ENCODE results near the gene VTN.
A peak's percentile ranks its signal among the peaks of the same experiment; 100 is the strongest.

The VTN gene

DNA sequence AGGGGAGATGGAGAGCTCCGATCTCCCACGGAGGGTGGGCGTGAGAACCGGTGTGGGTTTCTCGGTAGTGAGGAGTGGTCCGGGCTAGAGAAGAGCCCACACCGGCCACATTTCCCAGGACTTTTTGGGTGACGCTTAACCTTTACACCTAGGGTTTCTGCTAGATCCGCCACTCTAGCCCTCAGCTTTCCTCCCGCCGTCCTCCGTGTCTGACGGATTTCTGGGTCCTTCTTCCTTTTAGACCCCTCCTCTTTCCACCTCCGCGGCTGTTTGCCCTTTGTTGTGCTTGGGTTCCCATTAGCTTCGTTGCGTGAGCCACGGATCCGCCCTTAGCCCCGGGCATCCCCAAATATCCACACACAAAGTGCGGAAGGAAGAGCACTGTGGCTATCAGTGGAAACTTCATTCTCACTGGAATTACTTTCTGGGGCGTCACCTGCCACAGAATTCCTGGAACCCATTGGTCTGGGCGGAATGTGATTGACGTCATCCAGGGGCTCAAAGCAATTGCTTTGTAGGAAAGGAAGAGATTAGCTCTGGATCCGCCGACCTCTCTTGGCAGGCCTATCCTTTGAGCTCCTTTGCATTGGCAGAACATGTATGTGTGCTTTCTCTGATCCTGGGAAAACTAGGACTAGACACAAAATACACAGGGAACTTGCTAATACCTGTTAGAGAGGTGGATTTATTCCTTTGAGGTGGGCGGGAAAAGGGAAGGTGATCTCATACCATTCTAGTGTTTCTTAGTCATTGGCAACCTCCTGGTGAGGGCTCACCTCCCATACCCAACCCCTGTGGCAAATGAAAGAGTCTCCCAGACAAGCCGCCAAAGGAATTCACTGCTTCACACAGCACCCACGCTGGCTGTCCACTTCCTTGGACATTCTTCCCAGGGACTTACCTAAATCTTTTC, 33.9 kb downstream of the VTN start:
- peaks cover 35% of the 10 kb centered on the region for H3K4me1 Mint-ChIP-seq
- no peaks in the 10 kb centered on the region for H3K9me3 Mint-ChIP-seq
- peaks cover 5% of the 10 kb centered on the region for H3K36me3 Mint-ChIP-seq
- H3K4me3 Mint-ChIP-seq: peak overlapping the region; percentile 91
- ATAC-seq (ENCODE audit: low read depth) (no peak), DNase-seq (ENCODE audit: low spot score in 2 of 2) (no peak)
- H3K27me3 Mint-ChIP-seq: no peaks in the 10 kb centered on the region
- H3K27ac Mint-ChIP-seq: peak overlapping the region; percentile 98

DNA sequence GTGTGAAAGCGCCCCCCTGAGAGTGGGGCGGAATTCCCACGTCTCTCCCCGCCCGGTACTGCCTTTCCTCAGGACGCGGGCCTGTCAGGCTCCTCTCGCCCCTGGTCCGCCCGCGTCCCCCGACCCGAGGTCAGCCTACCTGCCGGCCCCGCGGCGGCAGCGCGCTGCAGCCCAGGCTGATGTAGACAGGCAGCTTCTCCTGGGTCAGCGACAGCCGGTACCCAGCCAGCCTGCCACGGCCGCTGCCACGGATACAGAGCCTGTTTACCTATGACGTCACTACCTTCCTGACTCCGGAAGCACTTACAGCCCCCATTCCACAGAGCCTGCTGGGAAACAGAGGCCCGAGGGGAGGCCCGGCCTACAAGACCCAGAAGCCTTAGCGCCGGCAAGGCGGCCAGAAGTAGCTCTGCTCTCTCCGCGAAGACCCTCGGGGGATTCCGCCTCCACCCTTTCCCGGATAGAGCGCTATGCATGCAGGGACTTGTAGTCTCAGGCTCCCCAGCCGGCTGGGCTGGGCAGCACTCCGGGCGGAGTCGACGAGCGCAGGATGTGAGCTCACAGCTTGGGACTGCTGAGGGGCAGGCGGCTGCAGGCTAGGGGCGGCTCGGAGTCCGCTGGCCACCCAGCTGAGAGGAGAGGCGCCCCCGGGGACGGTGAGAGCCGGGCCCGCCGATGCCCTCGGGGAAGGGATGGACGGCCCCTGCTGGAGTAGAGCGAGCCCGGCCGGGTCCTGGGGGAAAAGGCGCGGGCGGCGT, 34.7 kb downstream of the VTN start, which contains the start of the genes IFT20 and TNFAIP1:
Gene IFT20 (minus strand): TSS at position 272 of the 758 bp plus-strand sequence. CDS start 3,487 bp downstream, outside the sequence.
Gene TNFAIP1 (plus strand): TSS at position 561 of the 758 bp plus-strand sequence. CDS start 3,761 bp downstream, outside the sequence.
- ATAC-seq (ENCODE audit: low read depth) (peak; percentile 94), DNase-seq (ENCODE audit: low spot score in 2 of 2) (peak; percentile 88 to 96)
- H3K4me3 Mint-ChIP-seq: peak within 1 kb of the TSS; percentile 91
- no peaks in the 10 kb centered on the region for H3K27me3 Mint-ChIP-seq
- no peaks in the 10 kb centered on the region for H3K9me3 Mint-ChIP-seq
- H3K4me1 Mint-ChIP-seq: peaks cover 35% of the 10 kb centered on the region
- peaks cover 5% of the 10 kb centered on the region for H3K36me3 Mint-ChIP-seq
- peak within 1 kb of the TSS; percentile 98 for H3K27ac Mint-ChIP-seq

DNA sequence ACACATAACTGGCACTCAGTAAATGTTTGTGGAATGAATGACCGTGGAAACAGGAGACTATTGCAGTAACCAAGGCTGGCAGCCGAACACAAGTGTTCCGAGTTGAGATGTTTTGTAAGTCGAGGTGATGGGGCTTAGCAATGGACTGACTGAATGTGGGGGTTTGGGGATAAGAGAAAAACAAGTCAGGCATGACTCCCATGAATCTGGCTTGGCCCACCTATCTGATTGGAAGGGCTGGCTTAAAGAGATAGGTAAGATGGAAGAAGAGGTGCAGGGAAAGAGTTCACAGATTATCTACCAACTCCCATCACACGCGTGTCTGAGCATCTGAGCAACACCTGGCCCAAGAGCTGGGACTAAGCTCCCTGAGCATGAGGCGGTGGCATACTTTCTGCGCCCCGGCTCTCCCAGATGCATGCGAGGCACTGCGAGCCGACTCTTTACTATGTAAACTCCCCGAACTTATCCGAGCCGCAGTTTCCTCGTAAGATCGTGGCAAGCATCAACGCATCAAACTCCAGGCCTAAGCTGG, 35.4 kb downstream of the VTN start:
- H3K36me3 Mint-ChIP-seq: peaks cover 5% of the 10 kb centered on the region
- H3K27me3 Mint-ChIP-seq: no peaks in the 10 kb centered on the region
- DNase-seq (ENCODE audit: low spot score in 2 of 2) (no peak), ATAC-seq (ENCODE audit: low read depth) (no peak)
- H3K4me3 Mint-ChIP-seq: peak overlapping the region; percentile 91
- peaks cover 35% of the 10 kb centered on the region for H3K4me1 Mint-ChIP-seq
- H3K27ac Mint-ChIP-seq: peak overlapping the region; percentile 98
- H3K9me3 Mint-ChIP-seq: no peaks in the 10 kb centered on the region

DNA sequence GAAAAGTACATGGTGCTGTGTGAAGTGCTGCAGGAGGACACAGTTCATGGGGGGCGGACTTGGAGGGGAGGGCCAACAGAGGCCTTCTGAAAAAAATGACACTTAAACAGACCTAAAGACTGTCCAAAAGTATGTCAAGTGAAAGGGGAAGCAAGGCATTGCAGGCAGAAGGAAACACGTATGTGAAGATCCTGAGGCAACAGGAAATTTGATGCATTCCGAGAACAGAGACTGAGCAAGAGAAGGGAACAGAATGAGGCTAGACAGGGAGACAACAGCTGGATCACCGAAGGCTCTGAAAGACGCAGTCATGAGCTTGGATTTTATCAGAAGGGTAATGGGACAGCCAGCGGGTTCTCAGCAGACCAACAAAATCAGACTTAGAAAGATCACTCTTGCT, 35.9 kb downstream of the VTN start:
- H3K36me3 Mint-ChIP-seq: peaks cover 5% of the 10 kb centered on the region
- no peaks in the 10 kb centered on the region for H3K27me3 Mint-ChIP-seq
- H3K4me3 Mint-ChIP-seq: peak overlapping the region; percentile 91
- H3K9me3 Mint-ChIP-seq: no peaks in the 10 kb centered on the region
- ATAC-seq (ENCODE audit: low read depth) (no peak), DNase-seq (ENCODE audit: low spot score in 2 of 2) (no peak)
- peaks cover 33% of the 10 kb centered on the region for H3K4me1 Mint-ChIP-seq
- peak overlapping the region; percentile 98 for H3K27ac Mint-ChIP-seq

DNA sequence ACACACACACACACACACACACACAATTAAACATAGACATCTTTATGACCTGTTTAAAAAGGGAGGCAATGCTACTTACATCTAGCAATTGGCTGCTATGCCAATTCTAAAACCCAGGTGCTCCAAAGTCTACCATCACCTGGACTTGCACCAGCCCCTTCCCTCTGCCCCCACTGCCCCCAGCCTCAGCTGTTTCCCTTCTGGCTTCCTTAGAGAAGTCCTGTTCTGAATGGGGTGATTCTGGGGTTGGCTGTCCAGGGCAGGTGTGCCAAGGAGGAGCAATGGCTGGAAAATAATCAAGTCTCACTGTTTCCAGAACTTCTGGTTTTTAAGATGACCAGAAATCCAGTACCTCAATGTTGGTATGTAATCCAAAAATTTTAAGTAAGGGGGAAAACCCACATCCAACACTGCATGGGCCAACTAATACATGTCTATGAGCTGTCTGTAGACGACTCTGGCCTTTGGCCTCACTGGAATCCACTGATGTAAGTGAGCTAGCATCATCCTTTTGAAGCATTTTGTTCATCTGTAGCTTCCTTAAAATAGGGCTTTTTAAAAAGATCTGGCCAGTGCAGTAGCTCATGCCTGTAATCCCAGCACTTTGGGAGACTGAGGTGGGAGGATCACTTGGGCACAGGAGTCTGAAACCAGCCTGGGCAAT, 36.9 kb downstream of the VTN start:
- peak overlapping the region; percentile 91 for H3K4me3 Mint-ChIP-seq
- ATAC-seq (ENCODE audit: low read depth) (no peak), DNase-seq (ENCODE audit: low spot score in 2 of 2) (no peak)
- H3K4me1 Mint-ChIP-seq: peaks cover 30% of the 10 kb centered on the region
- H3K27me3 Mint-ChIP-seq: no peaks in the 10 kb centered on the region
- H3K9me3 Mint-ChIP-seq: no peaks in the 10 kb centered on the region
- peak overlapping the region; percentile 98 for H3K27ac Mint-ChIP-seq
- H3K36me3 Mint-ChIP-seq: peaks cover 6% of the 10 kb centered on the region

DNA sequence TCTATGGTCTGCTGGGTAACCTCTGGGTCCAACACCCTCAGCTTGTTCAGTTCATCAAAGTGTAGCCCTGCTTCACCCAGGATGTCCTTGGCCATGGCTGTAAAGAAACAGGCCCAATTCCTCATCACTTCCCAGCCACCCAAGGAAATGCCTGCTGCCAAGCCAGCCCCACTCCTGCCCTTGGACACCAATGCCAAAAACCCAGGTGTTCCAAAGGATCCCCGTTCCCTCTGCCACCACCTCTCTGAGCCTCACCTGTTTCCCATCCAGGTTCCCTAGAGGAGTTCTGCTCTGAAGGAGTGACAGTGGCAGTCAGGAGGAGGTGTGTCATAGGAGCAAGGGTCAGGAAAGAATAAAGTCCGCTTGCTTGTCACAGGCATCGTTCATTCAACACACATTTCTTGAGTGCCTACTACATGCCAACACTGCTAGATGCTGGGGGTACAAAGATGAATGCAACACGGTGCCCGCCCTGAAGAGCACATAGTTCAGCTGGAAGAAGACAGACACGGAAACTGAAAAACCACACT, 38.2 kb downstream of the VTN start:
- Mint-ChIP-seq H3K27ac (no peak overlapping the region), H3K4me1 (peaks cover 21% of the 10 kb centered on the region), H3K36me3 (peaks cover 8% of the 10 kb centered on the region), H3K9me3 (no peaks in the 10 kb centered on the region), H3K4me3 (no peak overlapping the region), H3K27me3 (no peaks in the 10 kb centered on the region)
- DNase-seq (ENCODE audit: low spot score in 2 of 2): no peak
- ATAC-seq (ENCODE audit: low read depth): no peak

DNA sequence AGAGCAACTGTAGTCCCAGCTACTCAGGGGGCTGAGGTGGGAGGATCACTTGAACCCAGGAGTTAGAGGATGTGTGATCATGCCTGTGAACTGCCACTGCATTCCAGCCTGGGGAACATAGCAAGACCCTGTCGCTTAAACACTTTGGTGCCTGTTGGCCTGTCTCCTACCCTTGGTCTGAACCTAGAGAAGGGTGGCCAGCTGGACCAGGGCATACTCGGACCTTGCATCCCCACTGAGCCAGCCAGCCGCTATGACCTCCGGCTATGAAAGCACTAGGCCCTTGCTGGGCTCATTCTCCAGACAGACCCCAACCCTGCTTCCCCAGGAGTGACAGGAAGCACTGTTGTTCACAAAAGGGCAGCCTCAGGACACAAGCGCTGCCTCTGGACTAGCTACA, 39.4 kb downstream of the VTN start:
- ATAC-seq (ENCODE audit: low read depth) (no peak), DNase-seq (ENCODE audit: low spot score in 2 of 2) (no peak)
- peaks cover 10% of the 10 kb centered on the region for H3K36me3 Mint-ChIP-seq
- H3K4me1 Mint-ChIP-seq: peaks cover 14% of the 10 kb centered on the region
- H3K27ac Mint-ChIP-seq: no peak overlapping the region
- no peaks in the 10 kb centered on the region for H3K9me3 Mint-ChIP-seq
- H3K4me3 Mint-ChIP-seq: no peak overlapping the region
- H3K27me3 Mint-ChIP-seq: no peaks in the 10 kb centered on the region

DNA sequence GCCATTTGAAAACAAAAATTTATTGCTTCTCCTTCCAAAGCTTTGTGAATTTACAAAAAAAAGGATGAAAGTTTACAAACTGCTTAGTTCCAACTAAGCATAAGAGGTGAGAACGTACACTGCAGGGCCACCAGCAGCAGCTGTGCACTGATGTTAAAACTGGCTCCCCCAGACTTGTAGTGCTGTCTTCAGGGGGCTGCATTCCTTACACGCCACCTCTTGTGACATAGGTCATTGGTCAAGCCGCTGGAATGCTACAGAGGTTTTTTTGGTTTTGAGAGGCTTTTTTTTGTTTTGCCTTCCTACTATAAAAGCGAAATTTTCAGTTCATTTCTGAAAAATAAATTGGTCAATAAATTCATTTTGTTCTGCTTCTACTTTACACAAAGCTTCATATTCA, 41.8 kb downstream of the VTN start:
- ATAC-seq (ENCODE audit: low read depth) (no peak), DNase-seq (ENCODE audit: low spot score in 2 of 2) (no peak)
- Mint-ChIP-seq H3K36me3 (peaks cover 10% of the 10 kb centered on the region), H3K27ac (no peak overlapping the region), H3K27me3 (no peaks in the 10 kb centered on the region), H3K4me1 (peaks cover 2% of the 10 kb centered on the region), H3K9me3 (no peaks in the 10 kb centered on the region), H3K4me3 (no peak overlapping the region)

DNA sequence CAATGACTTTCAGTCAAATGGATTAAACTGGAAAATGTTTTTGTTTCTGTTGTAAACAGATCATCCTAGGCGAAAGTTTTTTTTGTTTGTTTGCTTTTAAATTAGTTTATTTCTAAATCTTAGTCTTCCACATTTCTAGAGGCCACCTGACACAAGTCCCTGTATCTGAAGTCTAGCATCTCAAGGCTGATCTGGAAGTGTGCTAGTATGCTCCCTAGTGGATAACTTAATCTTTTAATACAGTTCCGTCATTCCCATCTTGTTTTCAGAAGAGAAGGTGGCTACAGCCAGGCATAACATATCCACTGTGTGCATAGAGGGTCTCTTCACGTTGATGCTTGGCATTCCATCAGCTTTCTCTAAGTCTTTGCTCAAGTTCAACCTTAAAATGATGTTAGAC, 42.4 kb downstream of the VTN start:
- no peaks in the 10 kb centered on the region for H3K27me3 Mint-ChIP-seq
- H3K27ac Mint-ChIP-seq: no peak overlapping the region
- H3K9me3 Mint-ChIP-seq: no peaks in the 10 kb centered on the region
- H3K4me3 Mint-ChIP-seq: no peak overlapping the region
- no peak for ATAC-seq (ENCODE audit: low read depth)
- H3K36me3 Mint-ChIP-seq: peaks cover 10% of the 10 kb centered on the region
- no peak for DNase-seq (ENCODE audit: low spot score in 2 of 2)
- H3K4me1 Mint-ChIP-seq: peaks cover 2% of the 10 kb centered on the region

DNA sequence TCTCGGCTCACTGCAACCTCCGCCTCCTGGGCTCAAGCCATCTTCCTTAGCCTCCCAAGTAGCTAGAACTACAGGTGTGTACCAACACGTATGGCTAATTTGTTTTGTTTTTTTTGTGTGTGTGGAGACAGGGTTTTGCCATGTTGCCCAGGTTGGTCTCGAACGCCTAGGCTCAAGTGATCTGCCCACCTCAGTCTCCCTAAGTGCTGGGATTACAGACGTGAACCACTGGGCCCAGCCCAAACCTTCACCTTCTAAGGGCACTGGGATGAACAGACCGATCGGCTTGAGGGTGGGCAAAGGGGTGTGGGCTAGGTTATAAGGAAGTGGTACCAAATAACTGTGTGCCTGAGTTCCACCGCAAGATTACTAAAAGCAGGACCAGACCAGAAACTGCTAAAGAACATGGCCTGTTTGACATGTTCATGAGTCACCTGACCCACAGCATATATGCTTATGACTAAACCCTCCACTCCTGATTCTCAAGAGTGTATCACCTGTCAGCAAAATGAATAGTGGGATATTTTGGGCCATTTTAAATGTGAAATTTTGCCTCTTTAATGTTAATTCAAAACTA, 43.0 kb downstream of the VTN start:
- Mint-ChIP-seq H3K36me3 (peaks cover 8% of the 10 kb centered on the region), H3K4me3 (no peak overlapping the region), H3K27ac (no peak overlapping the region), H3K4me1 (peaks cover under 1% of the 10 kb centered on the region), H3K27me3 (no peaks in the 10 kb centered on the region), H3K9me3 (no peaks in the 10 kb centered on the region)
- ATAC-seq (ENCODE audit: low read depth) (no peak), DNase-seq (ENCODE audit: low spot score in 2 of 2) (no peak)

DNA sequence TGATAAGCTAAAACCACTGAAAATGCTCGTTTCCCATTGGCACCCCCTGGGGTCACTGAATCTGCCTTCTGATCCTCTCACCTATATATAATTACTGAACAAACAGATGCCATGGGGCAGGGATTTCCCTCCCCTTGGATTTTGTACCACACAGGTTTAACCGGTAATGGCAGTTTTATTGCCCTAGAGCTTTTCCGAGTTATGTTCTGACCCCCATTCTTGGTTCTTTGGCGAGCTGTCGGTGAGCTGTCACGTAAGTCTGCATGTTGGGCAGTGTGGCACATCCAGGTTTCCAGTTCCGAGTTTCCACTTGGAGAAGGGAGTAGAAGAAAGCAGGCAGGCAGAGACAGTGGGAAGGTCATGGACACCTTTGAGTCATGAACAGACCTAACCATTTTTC, 44.0 kb downstream of the VTN start:
- DNase-seq (ENCODE audit: low spot score in 2 of 2) (no peak), ATAC-seq (ENCODE audit: low read depth) (no peak)
- Mint-ChIP-seq H3K9me3 (no peaks in the 10 kb centered on the region), H3K36me3 (peaks cover 7% of the 10 kb centered on the region), H3K27ac (no peak overlapping the region), H3K4me1 (no peaks in the 10 kb centered on the region), H3K4me3 (no peak overlapping the region), H3K27me3 (no peaks in the 10 kb centered on the region)

DNA sequence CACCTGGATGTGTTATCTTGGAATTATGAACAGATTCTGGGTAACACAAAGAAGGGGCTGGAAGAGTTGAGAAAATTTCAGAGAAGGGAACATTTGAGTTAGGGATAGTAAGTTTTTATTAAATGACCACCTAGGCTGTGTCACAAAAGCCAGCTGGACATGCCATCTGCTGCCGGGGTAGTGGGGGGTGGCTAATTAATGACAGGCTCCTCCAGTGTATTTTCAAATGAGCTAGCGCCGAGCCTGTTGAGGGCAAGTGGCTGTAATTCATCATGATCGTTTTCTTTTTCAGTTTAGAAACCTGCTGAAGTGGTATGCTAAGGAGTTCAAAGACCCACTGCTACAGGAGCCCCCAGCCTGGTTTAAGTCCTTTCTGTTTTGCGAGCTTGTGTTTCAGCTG, 44.9 kb downstream of the VTN start:
- ATAC-seq (ENCODE audit: low read depth) (no peak), DNase-seq (ENCODE audit: low spot score in 2 of 2) (no peak)
- Mint-ChIP-seq H3K36me3 (peaks cover 7% of the 10 kb centered on the region), H3K27me3 (no peaks in the 10 kb centered on the region), H3K4me1 (peaks cover 1% of the 10 kb centered on the region), H3K9me3 (no peaks in the 10 kb centered on the region), H3K27ac (no peak overlapping the region), H3K4me3 (no peak overlapping the region)

DNA sequence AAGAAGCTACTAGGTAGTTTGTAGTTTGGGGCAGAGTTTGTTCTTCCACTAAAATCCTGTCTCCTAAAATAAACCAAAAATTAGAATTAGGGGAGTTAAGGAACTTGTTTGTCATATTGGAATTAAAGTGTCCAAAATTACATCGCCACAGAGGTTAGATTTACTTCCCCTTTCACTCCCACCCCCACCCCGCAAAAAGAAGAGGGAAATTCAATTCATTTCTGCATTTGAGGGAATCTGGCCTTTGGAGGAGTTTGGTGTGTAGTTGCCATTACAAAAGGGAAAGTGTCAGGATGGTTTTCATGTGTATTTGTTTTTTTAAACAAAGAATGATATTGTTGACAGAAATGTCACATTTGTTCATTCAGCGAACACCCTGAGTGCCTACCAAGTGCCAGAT, 45.3 kb downstream of the VTN start:
- Mint-ChIP-seq H3K27me3 (no peaks in the 10 kb centered on the region), H3K4me3 (no peak overlapping the region), H3K36me3 (peaks cover 7% of the 10 kb centered on the region), H3K9me3 (no peaks in the 10 kb centered on the region), H3K27ac (no peak overlapping the region), H3K4me1 (peaks cover 5% of the 10 kb centered on the region)
- DNase-seq (ENCODE audit: low spot score in 2 of 2): no peak
- ATAC-seq (ENCODE audit: low read depth): no peak
